Nephron progenitor cell (in vitro differentiated cells): ENCODE measurements around the gene SEMA5B.

ENCODE experiments used
- DNase-seq: peaks from one replicate; pipeline ENCODE4 v3.0.0; 2021
- H3K27ac Mint-ChIP-seq: 2 replicates; pipeline ENCODE4 v1.8.0; 2021; ENCODE audit warnings: mild to moderate bottlenecking, moderate library complexity, mixed read lengths
- H3K27me3 Mint-ChIP-seq: 2 replicates; pipeline ENCODE4 v1.8.0; 2021; ENCODE audit warnings: mild to moderate bottlenecking, low read depth, mixed read lengths; ENCODE audit not compliant: poor library complexity
- H3K36me3 Mint-ChIP-seq: 2 replicates; pipeline ENCODE4 v1.8.0; 2021; ENCODE audit warnings: low read depth, mixed read lengths
- H3K4me1 Mint-ChIP-seq: 2 replicates; pipeline ENCODE4 v1.8.0; 2021; ENCODE audit warnings: mixed read lengths
- H3K4me3 Mint-ChIP-seq: 2 replicates; pipeline ENCODE4 v1.8.0; 2021; ENCODE audit warnings: mild to moderate bottlenecking, moderate library complexity, mixed read lengths
- H3K9me3 Mint-ChIP-seq: 2 replicates; pipeline ENCODE4 v1.8.0; 2021; ENCODE audit warnings: mild to moderate bottlenecking, moderate library complexity, mixed read lengths
- CTCF ChIP-seq: fragments of 200-600 bp; sonication (generic); IDR thresholded peaks from 2 replicates; pipeline ENCODE4 v1.5.0; 2021; ENCODE audit warnings: antibody characterized with exemption

The SEMA5B gene

GRCh38 chr3:122931636-122932035 is 95.9 kb downstream of the SEMA5B start:
- Mint-ChIP-seq H3K27me3 (peaks cover 4% of the 10 kb centered on the region), H3K27ac (no peak overlapping the region), H3K36me3 (no peaks in the 10 kb centered on the region), H3K9me3 (no peaks in the 10 kb centered on the region), H3K4me1 (peaks cover 31% of the 10 kb centered on the region), H3K4me3 (no peak overlapping the region)
- DNase-seq = no peak
- no peak for TF ChIP-seq CTCF

GRCh38 chr3:122930063-122930997 is 97.2 kb downstream of the SEMA5B start:
- Mint-ChIP-seq H3K9me3 (no peaks in the 10 kb centered on the region), H3K27me3 (peaks cover 15% of the 10 kb centered on the region), H3K27ac (no peak overlapping the region), H3K4me1 (peaks cover 22% of the 10 kb centered on the region), H3K4me3 (no peak overlapping the region), H3K36me3 (no peaks in the 10 kb centered on the region)
- no peak for TF ChIP-seq CTCF
- DNase-seq = peak; percentile 23

GRCh38 chr3:122929188-122930062 is 98.1 kb downstream of the SEMA5B start:
- Mint-ChIP-seq H3K4me1 (peaks cover 22% of the 10 kb centered on the region), H3K36me3 (no peaks in the 10 kb centered on the region), H3K9me3 (no peaks in the 10 kb centered on the region), H3K27me3 (peaks cover 16% of the 10 kb centered on the region), H3K27ac (no peak overlapping the region), H3K4me3 (no peak overlapping the region)
- no peak for DNase-seq
- TF ChIP-seq CTCF = no peak

- no peak for DNase-seq
- peaks cover 22% of the 10 kb centered on the region for H3K4me1 Mint-ChIP-seq
- no peaks in the 10 kb centered on the region for H3K36me3 Mint-ChIP-seq
- no peak overlapping the region for H3K4me3 Mint-ChIP-seq
- H3K9me3 Mint-ChIP-seq = no peaks in the 10 kb centered on the region
- TF ChIP-seq CTCF = no peak
- peak overlapping the region; percentile 31 for H3K27ac Mint-ChIP-seq
- peaks cover 16% of the 10 kb centered on the region for H3K27me3 Mint-ChIP-seq
These were observed 99.0 kb downstream of the SEMA5B start for GRCh38 chr3:122928396-122929187.

- H3K4me3 Mint-ChIP-seq = no peak overlapping the region
- H3K36me3 Mint-ChIP-seq = no peaks in the 10 kb centered on the region
- peaks cover 22% of the 10 kb centered on the region for H3K4me1 Mint-ChIP-seq
- H3K9me3 Mint-ChIP-seq = no peaks in the 10 kb centered on the region
- TF ChIP-seq CTCF = no peak
- no peak for DNase-seq
- peaks cover 16% of the 10 kb centered on the region for H3K27me3 Mint-ChIP-seq
- H3K27ac Mint-ChIP-seq = no peak overlapping the region
These were observed 99.8 kb downstream of the SEMA5B start for GRCh38 chr3:122927726-122928125.
